ENCODE measurements around the gene CBX7.

DNA sequence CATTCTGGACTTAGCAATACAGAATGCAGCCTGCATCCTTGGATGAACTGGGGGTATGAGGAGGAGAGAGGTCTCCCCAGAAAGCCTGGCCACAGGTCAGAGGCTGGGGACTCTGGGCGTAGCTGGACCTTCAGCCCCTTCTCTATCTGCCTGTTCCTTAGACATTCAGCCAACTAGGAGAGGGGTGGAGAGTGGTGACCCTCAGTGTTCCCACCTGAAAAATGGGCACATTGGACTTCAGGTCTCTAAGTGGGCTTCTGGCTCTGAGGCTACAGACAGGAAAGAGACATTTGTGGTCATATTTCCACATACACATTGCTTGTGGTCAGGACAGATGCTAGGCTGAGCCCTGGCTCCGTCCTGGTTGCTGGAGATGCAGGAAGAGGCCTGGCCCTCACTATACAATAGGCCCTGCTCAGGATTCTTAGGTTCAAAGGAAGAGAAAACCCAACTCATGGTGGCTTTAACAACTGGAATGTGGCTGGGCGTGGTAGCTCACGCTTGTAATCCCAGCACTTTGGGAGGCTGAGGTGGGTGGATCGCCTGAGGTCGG, 30.1 kb upstream of the CBX7 start:
- no peak for TF ChIP-seq YY1 (IDR thresholded peaks at IDR 0.05; ENCODE audit: insufficient read depth, insufficient read length)
- no peak for TF ChIP-seq ZNF274 (IDR thresholded peaks at IDR 0.05; ENCODE audit: low read depth, low read length)
